COLO668 (cell line): ENCODE data around the gene MYO1D.

Experiments
- DNase-seq: peaks from one replicate; lab custom pipeline; 2025; ENCODE audit not compliant: unreplicated experiment; lab: John Stamatoyannopoulos, UW

MYO1D gene

DNA sequence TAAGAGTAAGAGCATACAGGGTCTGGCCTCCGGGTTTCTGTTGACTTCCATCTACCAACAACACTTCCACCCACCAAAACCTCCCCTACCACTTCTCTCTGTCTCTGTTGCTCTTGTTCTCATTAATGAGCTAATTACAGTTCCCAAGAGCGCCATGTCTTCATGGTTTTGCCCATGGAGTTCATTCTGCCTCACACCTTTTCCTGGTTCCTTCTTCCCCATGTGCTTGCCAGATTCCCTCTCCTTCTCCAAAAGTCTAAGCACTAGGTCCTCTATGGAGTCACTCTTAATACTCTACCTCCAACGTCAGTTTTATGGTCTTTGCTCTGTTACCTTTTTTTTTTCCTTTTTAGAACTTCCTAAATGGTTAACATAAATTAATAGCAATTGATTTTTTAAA lies 92.8 kb downstream of the MYO1D start:
- no peak for DNase-seq

DNA sequence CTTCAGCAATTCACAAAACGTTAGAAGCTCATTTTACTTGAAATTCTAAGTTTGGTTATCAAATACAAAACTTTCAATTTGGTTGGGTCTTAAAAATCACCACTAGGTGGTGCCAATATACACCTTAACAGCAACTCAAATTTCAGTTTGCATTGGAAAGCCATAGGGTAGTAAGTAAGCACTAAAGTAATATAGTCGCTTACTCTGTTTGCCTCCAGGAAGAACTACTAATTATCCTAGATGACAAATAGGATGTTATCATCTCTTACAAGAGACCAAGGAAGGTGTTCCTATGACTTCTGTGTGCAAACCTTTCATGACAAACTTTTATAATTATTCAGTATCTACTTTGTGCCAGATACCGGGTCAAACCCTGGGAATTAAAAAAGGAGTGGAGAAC lies 93.3 kb downstream of the MYO1D start:
- DNase-seq: no peak

DNA sequence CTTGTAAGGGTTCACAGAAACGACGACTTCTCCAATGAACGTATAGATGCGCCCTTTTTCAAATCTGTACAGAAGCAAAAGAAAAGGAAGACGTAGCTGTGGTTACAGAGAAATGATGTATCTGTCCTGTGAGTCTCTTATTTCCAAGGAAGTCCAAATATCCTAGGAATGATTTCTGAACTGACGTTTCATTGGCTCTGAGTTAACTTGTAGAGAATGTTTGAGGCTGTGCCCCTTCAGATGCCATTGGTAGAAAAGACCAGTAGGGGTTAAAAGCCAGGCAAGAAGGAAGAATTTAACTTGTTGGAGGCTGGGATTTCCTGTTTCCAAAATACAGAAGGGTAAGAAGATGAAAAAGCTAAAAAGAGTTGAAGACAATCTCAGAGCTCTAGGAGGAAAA lies 96.2 kb downstream of the MYO1D start:
- DNase-seq: no peak

DNA sequence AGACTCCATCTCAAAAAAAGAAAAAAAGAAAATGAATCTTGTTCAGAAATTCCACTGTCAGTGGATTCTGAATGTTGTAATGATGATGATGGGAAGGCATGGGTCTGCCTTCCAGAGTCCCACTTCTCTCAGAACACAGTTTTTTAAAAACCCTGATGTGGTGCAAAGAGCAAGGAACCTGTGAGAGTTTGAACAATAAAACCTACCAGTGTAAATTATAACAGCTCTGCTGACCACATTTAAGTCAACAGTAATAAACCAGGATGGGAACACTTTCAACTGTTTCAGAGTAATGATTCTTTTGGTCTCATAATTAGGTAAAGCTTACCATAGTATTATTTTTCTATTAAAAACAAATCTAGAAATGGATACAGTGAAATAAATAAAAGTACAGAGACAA lies 99.0 kb downstream of the MYO1D start:
- no peak for DNase-seq

DNA sequence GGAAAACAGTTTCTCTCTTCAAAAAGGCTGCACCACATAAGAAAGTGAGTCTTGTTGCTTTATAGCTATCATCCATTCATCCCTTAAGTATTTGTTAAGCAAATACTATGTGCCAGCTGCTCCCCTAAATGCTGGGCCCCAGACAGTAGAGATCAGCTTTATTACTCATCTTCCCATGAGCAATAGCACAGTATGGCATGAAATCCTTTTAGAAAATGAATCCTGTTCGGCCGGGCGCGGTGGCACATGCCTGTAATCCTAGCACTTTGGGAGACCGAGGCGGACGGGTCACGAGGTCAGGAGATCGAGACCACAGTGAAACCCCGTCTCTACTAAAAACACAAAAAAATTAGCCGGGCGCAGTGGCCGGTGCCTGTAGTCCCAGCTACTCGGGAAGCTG lies 99.5 kb downstream of the MYO1D start:
- DNase-seq: no peak

DNA sequence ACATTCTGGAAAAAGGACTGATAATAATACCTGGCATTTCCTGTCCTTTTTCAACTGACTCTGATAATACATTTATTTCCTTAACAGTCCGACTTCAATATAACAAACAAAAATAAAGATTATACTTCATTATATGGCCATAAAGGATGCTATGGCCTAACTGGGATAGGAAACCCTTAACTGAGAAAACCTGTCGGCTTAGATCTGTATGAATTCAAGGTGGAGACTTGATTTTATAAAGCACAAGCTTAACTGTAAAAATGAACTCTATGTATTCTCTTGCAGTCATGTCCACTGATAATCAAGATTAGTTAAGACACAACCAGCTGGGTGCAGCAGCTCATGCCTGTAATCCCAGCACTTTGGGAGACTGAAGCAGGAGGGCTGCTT lies 102.2 kb downstream of the MYO1D start:
- no peak for DNase-seq

DNA sequence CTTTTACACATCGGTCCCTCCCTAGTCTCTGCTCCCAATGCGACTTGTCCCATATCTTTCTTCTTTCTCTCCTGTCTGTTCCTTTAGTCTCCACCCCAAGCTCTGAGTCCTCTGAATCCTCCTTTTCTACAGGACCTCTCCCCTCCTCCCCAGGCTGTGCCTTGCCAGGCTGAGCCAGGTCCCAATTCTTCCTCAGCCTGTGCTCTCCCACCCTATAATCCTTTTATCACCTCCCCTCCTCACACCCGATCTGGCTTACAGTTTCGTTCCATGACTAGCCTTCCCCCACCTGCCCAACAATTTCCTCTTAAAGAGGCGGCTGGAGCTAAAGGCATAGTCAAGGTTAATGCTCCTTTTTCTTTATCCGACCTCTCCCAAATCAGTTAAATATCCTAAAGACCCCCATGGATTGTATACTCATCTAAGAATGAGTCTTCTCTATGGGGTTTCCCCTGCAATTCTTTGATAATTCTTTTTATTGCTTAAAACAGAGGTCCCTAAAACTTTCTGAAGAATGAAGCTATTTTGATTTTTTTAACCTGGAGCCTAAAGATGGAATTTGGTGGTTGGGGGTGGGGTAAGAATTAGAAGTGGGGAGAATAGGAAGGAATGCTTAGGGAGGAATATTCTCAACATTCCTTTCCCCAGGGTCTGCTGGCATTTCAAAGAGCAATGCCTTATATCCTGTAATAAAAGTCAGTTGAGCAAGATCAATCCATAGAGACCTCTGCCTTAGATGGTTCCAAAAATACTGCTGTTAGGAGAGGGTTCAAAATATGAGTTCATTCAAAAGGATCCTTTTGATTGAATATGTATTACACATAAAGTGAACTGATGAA lies 102.8 kb downstream of the MYO1D start:
- DNase-seq: no peak

DNA sequence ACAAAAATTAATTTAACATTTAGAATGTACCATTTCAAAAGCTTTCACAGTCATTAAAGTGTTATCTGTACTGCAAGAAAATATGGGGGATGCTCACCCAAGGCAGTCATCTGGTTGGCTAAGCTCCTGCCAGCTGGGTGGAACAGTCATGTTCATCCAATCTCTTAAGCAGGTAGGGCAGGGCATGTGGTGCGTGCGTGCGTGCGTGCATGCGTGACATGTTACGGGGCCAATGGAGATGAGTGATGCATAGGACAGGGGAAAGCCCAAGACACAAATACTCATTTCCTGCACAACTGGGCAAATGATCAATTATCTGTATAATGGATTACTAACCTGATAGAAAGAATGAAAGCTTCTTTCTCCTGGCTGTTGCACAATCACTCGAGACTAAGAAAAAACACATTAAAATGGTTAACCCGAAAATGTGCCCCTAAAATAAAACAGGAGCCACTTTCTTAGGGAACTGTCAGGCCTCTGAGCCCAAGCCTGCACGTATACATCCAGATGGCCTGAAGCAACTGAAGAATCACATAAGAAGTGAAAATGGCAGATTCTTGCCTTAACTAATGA lies 104.4 kb downstream of the MYO1D start:
- DNase-seq: no peak

DNA sequence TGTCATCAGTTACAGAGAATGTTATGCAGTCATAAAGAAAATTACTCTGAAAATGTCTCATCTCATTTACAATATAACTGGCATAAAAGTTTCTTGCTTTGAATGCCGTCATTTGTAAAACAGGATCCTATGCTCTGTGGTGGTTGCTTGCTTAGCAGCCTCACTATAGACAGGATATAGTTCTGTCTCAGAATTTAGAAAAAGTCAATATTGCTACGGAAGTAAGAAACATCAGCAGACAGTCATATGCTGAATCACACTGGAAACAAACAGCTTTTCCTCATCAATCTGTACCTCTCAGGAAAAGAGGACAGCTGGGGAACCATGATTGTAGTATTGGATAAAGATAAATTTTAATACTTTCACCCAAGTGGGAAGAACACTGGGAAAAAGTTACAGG lies 105.5 kb downstream of the MYO1D start:
- DNase-seq: no peak

DNA sequence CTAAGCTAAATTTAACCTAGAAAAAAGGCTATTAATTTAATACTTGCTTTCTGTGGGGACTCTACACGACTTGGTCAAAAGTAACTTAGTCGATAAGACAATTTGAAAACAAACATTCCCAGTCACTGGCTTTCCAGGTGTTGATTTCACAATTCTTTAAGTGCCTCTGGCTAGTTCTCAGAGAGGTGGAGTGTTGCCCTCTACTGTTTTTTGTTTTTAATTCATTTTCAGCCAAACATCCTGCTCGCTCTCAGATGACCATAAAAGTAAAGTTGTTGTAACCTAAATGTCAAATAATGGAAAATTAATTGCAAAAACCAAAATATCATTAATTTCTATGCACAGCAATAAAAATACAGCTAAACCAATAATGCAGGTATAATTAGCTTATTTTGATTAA lies 107.1 kb downstream of the MYO1D start:
- no peak for DNase-seq

DNA sequence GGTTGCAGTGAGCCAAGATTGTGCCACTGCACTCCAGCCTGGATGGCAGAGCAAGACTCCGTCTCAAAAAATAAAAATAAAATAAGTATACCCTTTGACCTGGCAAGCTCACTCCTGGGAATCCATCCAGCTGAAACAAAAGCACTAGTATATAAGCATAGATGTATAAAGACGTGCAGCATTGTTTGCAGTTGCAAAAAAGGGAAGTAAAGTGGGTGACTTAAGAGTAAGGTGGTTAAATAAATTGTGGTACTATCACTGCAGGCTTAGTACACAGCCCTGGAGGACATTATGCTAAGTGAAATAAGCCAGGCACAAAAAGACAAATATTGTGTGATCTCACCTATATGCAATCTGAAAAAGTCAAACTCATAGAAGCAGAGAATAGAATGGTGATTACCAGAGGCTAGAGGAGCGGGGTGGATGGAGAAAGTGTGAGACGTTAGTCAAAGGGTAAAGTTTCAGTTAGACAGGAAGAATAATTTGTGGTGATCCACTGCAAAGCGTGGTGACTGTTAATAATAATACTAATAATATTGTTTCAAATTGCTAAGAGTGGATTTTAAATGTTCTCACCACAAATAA lies 113.0 kb downstream of the MYO1D start:
- no peak for DNase-seq

DNA sequence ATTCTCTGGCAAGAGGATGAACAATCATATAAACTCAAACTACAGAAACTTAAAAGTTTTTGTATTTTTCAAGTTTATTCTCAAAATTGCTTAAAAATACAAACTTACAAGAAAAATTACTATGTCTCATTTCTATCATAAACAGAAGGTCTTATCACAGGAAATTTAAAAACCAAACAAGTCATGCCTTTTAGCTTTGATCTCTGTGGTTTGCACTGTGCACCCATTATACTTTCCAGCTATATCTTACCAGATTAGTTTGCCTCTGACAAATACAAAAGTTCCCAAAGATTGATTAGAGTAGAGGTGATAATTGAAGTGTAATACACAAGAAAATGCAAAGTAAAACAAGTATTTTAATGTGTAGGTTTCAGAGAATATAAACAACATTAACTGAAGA lies 117.4 kb downstream of the MYO1D start:
- no peak for DNase-seq

DNA sequence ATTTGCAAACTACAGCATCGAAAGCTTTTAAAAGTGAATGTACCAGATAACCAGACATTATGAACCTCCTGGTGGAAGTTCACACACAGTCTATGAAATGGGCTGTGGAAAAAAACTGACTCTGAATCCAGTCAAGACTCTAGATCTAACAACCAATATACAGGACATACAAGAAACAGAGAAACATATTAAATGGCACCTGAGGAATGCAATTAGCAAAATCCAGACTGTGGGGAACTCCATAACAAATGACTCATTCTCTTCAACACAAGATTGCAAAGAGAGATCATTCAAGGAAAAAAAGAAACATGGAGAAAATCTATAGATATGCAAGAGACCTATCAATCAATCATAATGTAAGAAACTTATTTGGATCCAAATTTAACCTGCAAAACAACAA lies 119.0 kb downstream of the MYO1D start:
- no peak for DNase-seq

DNA sequence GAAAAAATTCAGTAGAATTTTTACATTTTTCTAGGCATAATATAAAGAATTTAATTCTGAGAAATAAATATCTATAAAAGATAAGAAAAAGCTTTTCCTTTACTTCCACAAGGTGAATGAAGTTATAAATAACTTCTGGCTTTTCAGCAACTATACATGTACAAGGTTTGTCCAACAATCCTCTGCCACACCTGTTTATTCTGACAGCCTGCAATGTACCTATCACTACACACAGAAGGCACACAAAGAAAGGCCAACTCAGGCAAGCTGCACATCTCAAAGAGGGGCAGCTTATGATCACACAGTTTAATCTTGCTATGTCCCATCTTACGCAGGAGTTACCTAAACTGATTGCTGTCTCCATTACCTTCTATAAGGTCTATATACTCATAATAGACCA lies 120.2 kb downstream of the MYO1D start:
- no peak for DNase-seq

DNA sequence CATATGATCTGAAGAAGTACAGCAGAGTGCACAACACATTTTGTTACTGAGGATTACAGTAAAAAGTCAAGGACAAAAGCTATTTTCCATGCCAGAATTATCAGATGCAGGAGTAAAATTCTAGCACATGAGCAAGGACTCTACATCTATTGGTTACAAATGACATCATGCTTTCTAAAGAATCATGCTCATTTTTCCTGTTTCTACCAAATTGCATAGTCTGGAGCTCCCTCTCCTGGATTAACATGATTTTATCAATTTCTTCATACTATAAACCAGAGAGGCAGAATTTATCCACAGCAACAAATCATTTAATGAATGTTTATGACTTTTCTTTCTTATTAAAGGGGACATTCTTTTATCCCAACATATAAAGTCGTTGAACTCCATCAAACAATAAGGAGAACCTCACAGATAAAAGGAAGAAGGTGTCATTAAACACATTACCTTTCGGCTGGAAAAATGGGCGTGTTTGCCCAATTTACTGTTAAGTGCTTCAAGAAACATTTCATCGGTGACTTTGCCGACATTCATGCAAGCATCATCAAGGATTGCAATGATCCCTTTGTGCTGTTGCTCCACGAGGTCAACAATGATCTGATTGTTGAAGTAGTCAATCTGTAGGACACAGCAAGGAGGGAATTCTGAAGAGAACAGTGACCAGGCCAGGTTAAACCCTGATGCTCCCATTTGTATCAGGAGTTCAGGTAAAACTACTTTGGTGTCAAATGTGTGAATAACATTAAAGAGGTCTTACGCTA lies 121.7 kb downstream of the MYO1D start:
- DNase-seq: no peak

DNA sequence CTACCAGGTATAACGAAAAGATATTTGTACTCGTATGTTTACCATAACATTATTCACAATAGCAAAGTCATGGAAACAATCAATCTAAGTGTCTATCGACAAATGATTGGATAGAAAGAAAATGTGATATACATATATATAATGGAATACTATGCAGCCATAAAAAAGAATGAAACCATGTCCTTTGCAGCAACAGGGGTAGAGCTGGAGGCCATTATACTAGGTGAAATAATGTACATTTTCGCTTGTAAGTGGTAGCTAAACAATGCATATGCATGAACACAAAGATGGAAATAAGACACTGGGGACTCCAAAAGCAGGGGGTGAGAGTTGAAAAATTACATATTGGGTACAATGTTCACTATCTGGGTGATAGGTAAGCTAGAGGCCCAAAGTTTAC lies 124.0 kb downstream of the MYO1D start:
- DNase-seq: no peak

DNA sequence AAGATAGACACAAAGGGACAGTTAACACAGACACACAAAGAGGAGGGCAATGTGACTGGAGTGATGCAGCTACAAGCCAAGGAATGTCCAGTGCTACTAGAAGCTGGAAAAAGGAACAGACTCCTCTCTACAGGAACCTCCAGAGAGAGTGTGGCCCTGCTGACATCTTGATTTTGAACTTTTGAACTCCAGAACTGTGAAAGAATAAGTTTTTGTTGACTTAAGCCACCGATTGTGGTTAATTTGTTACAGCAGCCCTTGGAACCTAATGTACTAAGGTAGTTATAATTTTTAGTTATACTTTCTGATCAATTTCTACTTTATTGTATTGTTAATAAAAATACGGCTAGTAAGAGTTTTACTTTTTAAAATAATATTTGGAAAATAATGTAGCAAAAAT lies 129.1 kb downstream of the MYO1D start:
- no peak for DNase-seq

DNA sequence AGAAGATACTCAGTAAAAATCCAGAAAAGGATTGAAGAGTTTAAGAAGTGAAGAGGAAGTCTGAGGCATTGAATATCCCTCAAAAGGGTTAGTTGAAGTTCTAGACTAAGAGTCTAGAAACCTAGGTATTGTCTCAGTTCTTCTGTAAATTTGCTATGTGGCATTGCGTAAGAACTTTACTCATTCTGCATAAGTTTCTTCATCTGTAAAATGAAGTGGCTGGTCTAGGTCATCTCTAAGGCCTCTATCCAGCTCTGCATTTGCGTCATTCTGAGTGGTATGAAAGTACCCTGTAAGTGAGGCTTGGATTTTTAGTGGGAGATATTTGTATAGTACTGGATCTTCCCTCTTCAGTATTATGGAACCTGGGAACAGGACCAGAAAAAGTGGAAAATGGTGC lies 130.2 kb downstream of the MYO1D start:
- no peak for DNase-seq

DNA sequence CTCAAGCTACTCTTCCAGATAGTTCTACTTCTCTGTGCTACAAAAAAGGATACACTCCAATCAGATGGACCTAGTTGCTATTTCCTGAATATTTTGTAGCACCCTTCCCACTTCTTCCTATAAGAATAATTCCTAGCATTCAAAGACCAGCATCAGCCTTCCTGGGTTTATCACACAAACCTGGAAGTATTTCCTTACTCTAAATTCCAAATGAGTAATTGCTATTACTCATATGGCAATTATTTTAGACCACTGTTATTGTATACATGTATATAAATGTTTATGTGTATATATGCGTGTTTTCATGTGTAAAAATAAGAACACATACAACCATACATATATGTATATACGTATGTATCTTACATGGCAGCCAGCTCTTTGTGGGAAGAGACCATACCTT lies 130.6 kb downstream of the MYO1D start:
- no peak for DNase-seq

DNA sequence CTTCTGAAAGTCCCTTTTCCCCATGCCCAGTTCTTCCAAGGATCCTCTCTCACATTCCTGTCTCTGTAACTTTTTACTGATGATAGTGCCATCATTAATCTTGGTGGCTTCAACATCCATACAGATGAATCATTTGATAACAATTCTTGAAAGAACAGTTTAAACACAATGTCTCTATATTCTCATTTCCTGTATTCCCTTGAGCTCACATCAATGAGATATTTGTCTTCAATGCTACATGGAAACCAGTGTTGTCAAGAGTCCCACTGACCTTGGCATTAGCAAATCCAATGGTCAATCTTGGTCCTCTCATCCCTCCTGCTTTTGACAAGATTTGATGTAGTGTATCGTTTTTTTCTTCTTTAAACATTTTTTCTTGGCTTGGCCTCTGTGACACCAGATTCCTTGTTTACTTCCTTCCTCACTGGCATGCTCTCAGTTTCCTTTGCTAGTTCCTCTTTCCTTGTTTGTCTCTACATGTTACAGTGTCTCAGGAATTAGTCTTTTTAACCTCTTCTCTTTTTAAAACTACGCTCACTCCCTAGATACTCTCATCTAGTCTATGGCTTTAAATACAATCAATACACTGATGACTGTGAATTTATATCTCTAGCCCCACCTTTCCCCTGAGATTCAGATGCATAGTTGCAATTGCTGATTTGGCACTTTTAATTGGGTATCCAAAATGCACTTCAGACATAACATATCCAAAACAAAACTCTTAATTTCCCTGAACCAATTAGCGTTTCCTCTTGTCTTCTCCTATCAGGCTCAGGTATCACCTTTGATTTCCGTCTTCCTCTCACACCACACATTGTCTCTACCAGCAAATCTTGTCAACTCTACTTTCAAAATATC lies 134.0 kb downstream of the MYO1D start:
- DNase-seq: no peak

DNA sequence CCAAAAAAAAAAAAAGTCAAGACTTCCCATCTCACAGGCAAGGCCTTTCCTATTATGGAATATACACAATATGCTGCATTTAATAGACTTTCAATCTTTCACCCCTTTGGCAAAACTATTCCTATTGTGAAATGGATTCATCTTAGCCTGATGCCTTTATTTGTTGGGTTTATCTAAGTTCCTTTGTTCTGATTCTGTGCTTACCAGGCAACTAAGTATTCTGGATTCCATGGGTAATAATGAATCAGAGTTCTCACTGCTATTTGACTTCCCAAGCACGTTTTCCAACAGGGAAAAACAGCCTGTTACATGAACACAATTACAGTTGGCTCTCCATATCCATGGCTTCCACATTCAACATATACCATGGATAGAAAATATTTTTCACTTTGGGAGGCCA lies 135.5 kb downstream of the MYO1D start:
- DNase-seq: no peak
